Right cardiac atrium (tissue), 5 donors: Measurements from ENCODE around the gene ZNF644. TPM values are rescaled to one million over a fixed set of nuclear protein-coding genes. Genes with fewer than 3 reads are reported as not detected.

ENCODE experiments used
- ATAC-seq, 2 donors: fragments of 200-7000 bp; cut with Tn5 transposase; one replicate each; pipeline versions ENCODE4 v1.8.0 to v1.9.1; 2020; ENCODE audit warnings: moderate library complexity in 2 of 2, mild to moderate bottlenecking in 1 of 2
- DNase-seq, 3 donors: peaks; one replicate each; pipeline ENCODE4 v3.0.0-alpha.2; 2020
- H3K27ac ChIP-seq: one replicate; pipeline ENCODE4 v1.5.1; 2013; ENCODE audit warnings: mild to moderate bottlenecking, low read length, control low read depth, moderate library complexity
- H3K27me3 ChIP-seq: one replicate; pipeline ENCODE4 v1.6.1; 2013; ENCODE audit not compliant: control insufficient read depth, insufficient read depth
- H3K4me1 ChIP-seq: one replicate; pipeline ENCODE4 v1.6.1; 2013; ENCODE audit warnings: low read length; ENCODE audit not compliant: control insufficient read depth, insufficient read depth
- H3K4me3 ChIP-seq: one replicate; pipeline ENCODE4 v1.5.1; 2013; ENCODE audit warnings: low read length, control low read depth
- H3K9me3 ChIP-seq: one replicate; pipeline ENCODE4 v1.6.1; 2013; ENCODE audit warnings: low read length; ENCODE audit not compliant: control insufficient read depth
- WGBS: extraction: QIAGEN DNeasy Blood & Tissue Kit; methylation state at CpG from one replicate; pipeline ENCODE4 v1.1.7; 2013; 5-methylcytosine and 5-hydroxymethylcytosine counted together
- intact Hi-C, 4 donors: fragments of 100-400 bp; cut with DNase I; formaldehyde crosslinking; loops; one replicate each; pipeline versions ENCODE4 v1.11.0 to v1.14.0; 2022 to 2023
- polyA plus RNA-seq: library from polyadenylated mRNA; stranded (reverse); fragments of 200-250 nt; gene quantifications from one replicate; pipeline ENCODE4 v1.2.3, GENCODE V29; 2013
- total RNA-seq, 4 donors: library from RNA; stranded (reverse); fragmentation: NEBNext Ultra II Directional; extraction: Animal tissue kit (Norgen Biotek cat#: 25700); gene quantifications; one replicate each; pipeline ENCODE4 v1.2.1, GENCODE V29; 2021
- donor health status: healthy with polysubstance abuse.
- donor health status: DM: no; HTN: yes; CAD: no.
- donor health status: DM: no; HTN: no; CAD: no.
- donor health status: DM: no; HTN: yes; CAD: no; lungs with severe emphysema.
- donor health status: DM: yes; HTN: yes; CAD: no.

The ZNF644 gene
- total and polyA plus RNA-seq, 5 donors = 16.7 to 44.7 (median 34.6) TPM

GRCh38 chr1:90987841-90988240 is 34.0 kb downstream of the ZNF644 start:
- Histone ChIP-seq H3K9me3 (no peaks in the 10 kb centered on the region), H3K27ac (no peak overlapping the region), H3K27me3 (no peaks in the 10 kb centered on the region), H3K4me1 (peaks cover 2% of the 10 kb centered on the region), H3K4me3 (no peak overlapping the region)
- no peak for DNase-seq
- 95% methylated on average over 2 of the region's 2 CpGs for WGBS
- intact Hi-C loops = no loop called here
- ATAC-seq = no peak

DNA sequence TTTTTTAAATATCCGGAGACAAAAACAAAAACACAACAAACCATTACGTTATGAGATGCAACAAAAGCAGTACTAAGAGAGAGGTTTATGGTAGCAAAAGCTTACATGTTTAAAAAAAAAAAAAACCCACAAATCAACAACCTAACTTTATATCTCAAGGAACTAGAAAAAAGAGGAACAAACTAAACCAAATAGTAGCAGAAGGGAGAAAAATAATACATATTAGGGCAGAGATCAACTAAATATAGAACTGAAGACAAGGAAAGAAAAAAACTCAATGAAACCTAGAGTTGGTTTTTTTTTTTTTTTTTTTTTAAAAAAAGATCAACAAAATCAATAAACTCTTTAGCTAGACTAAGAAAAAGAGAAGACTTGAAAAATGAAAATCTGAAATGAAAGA is 34.9 kb downstream of the ZNF644 start:
- Histone ChIP-seq H3K27ac (no peak overlapping the region), H3K4me3 (no peak overlapping the region), H3K9me3 (no peaks in the 10 kb centered on the region), H3K4me1 (peaks cover 2% of the 10 kb centered on the region), H3K27me3 (no peaks in the 10 kb centered on the region)
- intact Hi-C loops = no loop called here
- no peak for ATAC-seq
- no peak for DNase-seq
- 85% methylated on average over 2 of the region's 2 CpGs for WGBS

DNA sequence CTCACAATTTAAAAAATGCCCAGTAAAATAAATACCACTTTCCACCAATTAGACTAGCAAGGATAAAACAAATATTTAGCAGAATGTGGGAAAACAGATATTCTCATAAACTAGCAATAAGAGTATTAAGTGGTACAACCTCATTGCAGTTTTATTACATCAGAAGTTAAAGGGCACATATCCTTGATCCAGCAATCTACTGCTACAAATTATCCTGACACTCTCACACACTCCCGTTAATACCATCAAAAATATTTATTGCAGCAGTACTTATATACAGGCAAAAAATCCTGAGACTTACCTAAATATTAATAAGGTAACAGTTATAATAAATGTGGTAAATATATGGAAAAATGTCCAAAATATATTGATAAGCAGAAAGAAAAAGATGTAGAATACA is 44.3 kb downstream of the ZNF644 start:
- H3K4me1 ChIP-seq = no peaks in the 10 kb centered on the region
- no peaks in the 10 kb centered on the region for H3K27me3 ChIP-seq
- intact Hi-C loops = no loop called here
- no peak overlapping the region for H3K4me3 ChIP-seq
- no peak overlapping the region for H3K27ac ChIP-seq
- ATAC-seq = no peak
- WGBS = 93% methylated on average over 1 of the region's 1 CpG
- DNase-seq = no peak
- no peaks in the 10 kb centered on the region for H3K9me3 ChIP-seq

DNA sequence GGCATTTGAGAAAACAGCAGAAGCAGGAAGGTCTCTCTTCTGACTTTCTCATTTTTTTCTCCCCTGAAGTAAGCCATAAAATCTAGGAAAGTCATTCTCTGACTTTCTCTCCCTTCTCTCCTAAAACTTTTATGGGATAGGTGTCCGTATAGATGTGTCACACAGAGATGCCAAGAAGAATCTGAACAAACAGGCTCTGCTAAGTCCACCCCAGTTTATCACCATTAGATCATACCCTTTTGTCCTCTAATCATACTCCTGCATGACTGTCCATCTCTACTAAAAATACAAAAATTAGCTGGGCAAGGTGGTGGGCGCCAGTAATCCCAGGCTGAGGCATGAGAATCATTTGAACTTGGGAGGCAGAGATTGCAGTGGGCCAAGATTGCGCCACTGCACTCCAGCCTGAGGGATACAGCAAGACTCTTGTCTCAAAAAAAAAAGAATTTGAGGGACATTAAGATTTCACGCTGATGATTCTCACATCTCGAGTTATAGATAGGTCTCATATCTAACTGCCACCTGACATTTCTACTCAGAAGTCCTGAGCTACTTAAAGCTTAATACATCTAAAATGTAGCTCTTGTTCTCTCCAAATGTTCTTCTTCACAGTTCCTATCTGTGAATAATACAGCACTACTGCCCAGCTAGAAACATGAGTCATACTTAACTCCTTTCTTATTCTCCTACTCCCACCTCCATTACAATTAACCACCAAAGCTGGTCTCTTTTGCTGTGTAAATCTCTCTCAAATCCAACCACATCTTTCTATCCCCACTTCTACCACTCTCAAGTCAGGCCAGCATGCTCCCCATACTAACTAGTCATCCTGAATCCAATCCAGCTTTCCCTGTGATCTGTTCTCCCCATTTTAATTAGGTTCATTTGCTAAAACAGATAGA is 47.7 kb downstream of the ZNF644 start:
- WGBS = 71% methylated on average over 5 of the region's 5 CpGs
- DNase-seq = no peak
- no peaks in the 10 kb centered on the region for H3K27me3 ChIP-seq
- peak; percentile 40 to 78 for ATAC-seq
- H3K4me3 ChIP-seq = no peak overlapping the region
- no peaks in the 10 kb centered on the region for H3K9me3 ChIP-seq
- no peak overlapping the region for H3K27ac ChIP-seq
- intact Hi-C loops = no loop called here
- H3K4me1 ChIP-seq = no peaks in the 10 kb centered on the region

GRCh38 chr1:90970208-90970607 is 51.6 kb downstream of the ZNF644 start:
- ATAC-seq (no peak), DNase-seq (no peak)
- H3K4me3 ChIP-seq = no peak overlapping the region
- H3K4me1 ChIP-seq = no peaks in the 10 kb centered on the region
- intact Hi-C loops = no loop called here
- no peaks in the 10 kb centered on the region for H3K27me3 ChIP-seq
- no peaks in the 10 kb centered on the region for H3K9me3 ChIP-seq
- H3K27ac ChIP-seq = no peak overlapping the region
- 85% methylated on average over 1 of the region's 1 CpG for WGBS

DNA sequence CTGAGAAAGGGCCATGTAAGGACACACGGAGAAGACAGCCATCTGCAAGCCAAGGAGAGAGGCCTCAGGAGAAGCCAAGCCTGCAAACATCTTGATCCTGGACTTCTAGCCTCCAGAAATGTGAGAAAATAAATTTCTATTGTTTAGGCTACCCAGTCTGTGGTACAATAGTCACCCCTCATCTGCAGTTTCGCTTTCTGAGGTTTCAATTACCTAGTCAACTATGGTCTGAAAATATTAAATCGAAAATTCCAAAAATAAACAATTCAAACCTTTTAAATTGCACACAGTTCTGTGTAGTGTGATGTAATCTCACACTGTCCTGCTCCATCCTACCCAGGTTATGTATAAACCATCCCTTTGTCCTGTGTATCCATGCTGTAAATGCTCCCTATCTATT is 52.6 kb downstream of the ZNF644 start:
- Histone ChIP-seq H3K9me3 (no peaks in the 10 kb centered on the region), H3K4me1 (no peaks in the 10 kb centered on the region), H3K27me3 (no peaks in the 10 kb centered on the region), H3K4me3 (no peak overlapping the region), H3K27ac (no peak overlapping the region)
- no peak for DNase-seq
- no peak for ATAC-seq
- WGBS = 92% methylated on average over 3 of the region's 3 CpGs
- intact Hi-C loops = no loop called here

GRCh38 chr1:90964444-90965035 is 57.3 kb downstream of the ZNF644 start:
- no peak overlapping the region for H3K4me3 ChIP-seq
- DNase-seq (no peak), ATAC-seq (no peak)
- 51% methylated on average over 1 of the region's 1 CpG for WGBS
- H3K27me3 ChIP-seq = no peaks in the 10 kb centered on the region
- H3K4me1 ChIP-seq = no peaks in the 10 kb centered on the region
- no peaks in the 10 kb centered on the region for H3K9me3 ChIP-seq
- intact Hi-C loops = no loop called here
- H3K27ac ChIP-seq = no peak overlapping the region

DNA sequence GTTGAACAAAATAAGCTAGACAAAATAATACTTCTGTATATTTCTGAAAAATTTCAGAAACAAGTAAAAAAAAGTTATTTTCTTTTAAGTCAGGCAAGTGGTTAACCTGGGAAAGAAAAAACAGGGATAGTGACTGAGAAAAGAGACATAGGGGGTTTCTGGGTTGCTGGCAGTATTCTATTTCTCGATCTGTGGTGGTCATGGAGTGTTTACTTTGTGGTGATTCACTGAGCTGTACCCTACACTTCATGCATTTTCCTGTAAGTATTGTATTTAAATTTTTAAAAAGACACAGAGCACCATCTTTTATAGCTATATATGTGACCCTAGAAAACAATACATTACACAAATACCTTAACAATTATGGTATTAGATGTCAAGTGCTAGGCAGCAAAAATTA is 58.2 kb downstream of the ZNF644 start:
- Histone ChIP-seq H3K27me3 (no peaks in the 10 kb centered on the region), H3K27ac (no peak overlapping the region), H3K9me3 (no peaks in the 10 kb centered on the region), H3K4me1 (no peaks in the 10 kb centered on the region), H3K4me3 (no peak overlapping the region)
- ATAC-seq (no peak), DNase-seq (no peak)
- WGBS = 82% methylated on average over 1 of the region's 1 CpG
- intact Hi-C loops = no loop called here

- intact Hi-C loops = no loop called here
- Histone ChIP-seq H3K27ac (no peak overlapping the region), H3K9me3 (no peaks in the 10 kb centered on the region), H3K4me1 (no peaks in the 10 kb centered on the region), H3K27me3 (no peaks in the 10 kb centered on the region), H3K4me3 (no peak overlapping the region)
- WGBS = 97% methylated on average over 2 of the region's 2 CpGs
- ATAC-seq (no peak), DNase-seq (no peak)
Measured at GRCh38 chr1:90963236-90963635, 58.6 kb downstream of the ZNF644 start.

GRCh38 chr1:90959352-90960206 is 62.3 kb downstream of the ZNF644 start:
- Histone ChIP-seq H3K27me3 (no peaks in the 10 kb centered on the region), H3K27ac (no peak overlapping the region), H3K4me1 (no peaks in the 10 kb centered on the region), H3K9me3 (no peaks in the 10 kb centered on the region), H3K4me3 (no peak overlapping the region)
- 90% methylated on average over 5 of the region's 5 CpGs for WGBS
- no peak for DNase-seq
- ATAC-seq = no peak
- intact Hi-C loops = no loop called here

GRCh38 chr1:90957497-90957896 is 64.3 kb downstream of the ZNF644 start:
- Histone ChIP-seq H3K27ac (no peak overlapping the region), H3K4me3 (no peak overlapping the region), H3K9me3 (no peaks in the 10 kb centered on the region), H3K27me3 (no peaks in the 10 kb centered on the region), H3K4me1 (no peaks in the 10 kb centered on the region)
- intact Hi-C loops = no loop called here
- no peak for DNase-seq
- no peak for ATAC-seq
